GM12875 (cell line): ENCODE measurements around the gene ASIC2.

ENCODE experiments used
- H3K4me3 ChIP-seq: one replicate; pipeline ENCODE4 v1.5.1; 2011; ENCODE audit warnings: low read depth, low read length, control low read depth
- CTCF ChIP-seq: IDR thresholded peaks from 2 replicates; pipeline ENCODE4 v1.5.1; 2011; ENCODE audit warnings: low read depth, mild to moderate bottlenecking, control low read depth, inconsistent platforms, low read length, moderate library complexity, borderline replicate concordance; ENCODE audit not compliant: insufficient read depth

The ASIC2 gene

GRCh38 chr17:33204156-33204555 lies 88.9 kb downstream of the ASIC2 start:
- no peak overlapping the region for H3K4me3 ChIP-seq
- TF ChIP-seq CTCF, result no peak

GRCh38 chr17:33202796-33203495 lies 90.1 kb downstream of the ASIC2 start:
- H3K4me3 ChIP-seq, result no peak overlapping the region
- no peak for TF ChIP-seq CTCF

- no peak for TF ChIP-seq CTCF
- no peak overlapping the region for H3K4me3 ChIP-seq
Measured at GRCh38 chr17:33202021-33202420, 91.1 kb downstream of the ASIC2 start.

DNA sequence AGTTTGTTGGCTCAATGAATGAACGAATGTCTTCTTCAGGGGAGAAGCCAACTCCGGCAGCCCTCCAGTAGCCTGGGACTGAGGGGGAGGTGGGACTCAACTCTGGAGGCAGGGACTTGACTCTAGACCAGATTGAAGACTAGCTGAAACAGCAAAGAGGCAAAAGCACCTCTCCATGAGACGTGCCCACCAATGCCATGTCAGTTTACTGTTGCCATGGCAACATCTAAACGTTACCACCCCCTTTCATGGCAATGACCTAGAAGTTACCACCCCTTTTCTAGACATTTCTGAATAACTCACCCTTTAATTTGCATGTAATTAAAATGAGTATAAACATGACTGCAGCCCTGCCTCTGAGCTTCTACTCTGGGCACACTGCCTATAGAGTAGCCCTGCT lies 91.8 kb downstream of the ASIC2 start:
- no peak for TF ChIP-seq CTCF
- no peak overlapping the region for H3K4me3 ChIP-seq

- no peak overlapping the region for H3K4me3 ChIP-seq
- TF ChIP-seq CTCF, result no peak
Measured at GRCh38 chr17:33200587-33200986, 92.5 kb downstream of the ASIC2 start.

DNA sequence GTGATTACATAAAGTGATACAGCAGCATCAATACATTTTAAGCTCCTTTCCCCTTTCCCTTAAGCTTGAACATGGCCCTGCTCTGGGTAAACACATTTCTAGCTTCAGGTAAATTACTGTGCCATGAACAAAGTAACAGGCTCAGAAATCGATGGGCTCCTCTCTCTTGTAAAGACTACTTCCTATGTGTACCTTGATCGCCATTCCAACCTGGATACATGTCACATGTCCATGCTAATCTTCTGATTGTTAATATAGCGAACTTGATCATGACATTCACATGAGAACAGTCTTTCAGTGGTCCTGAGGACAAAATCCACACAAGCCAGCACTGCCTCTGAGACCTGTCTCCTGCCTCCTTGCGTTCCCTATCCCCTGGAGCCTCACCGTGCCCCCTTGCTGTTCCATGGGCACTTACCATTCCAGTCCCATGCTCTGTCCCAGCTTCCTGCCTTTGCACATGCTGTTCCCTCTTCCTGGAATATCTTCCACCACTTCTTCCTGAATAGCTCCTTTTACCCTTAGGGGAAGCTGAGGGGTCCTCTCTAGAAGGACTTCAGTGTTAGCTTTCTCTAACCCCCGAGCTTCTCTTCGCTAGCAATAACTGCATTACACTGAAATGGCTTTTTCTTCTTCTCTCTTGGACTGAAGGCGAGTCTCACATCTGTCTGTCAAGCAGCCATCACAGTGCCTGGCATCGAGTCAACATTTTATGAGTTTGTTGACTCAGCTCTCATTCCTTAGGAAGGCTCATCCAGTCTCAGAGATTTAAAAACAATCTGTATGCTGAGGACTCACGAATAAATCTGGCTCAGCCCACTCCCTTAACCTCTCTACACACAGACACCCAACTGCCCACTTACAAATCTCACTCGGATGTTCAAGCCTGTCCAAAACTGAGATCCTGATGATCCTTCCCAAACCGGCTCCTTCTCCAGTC lies 93.3 kb downstream of the ASIC2 start:
- TF ChIP-seq CTCF, result no peak
- H3K4me3 ChIP-seq, result no peak overlapping the region
